ENCODE data around the gene COL19A1.

DNA sequence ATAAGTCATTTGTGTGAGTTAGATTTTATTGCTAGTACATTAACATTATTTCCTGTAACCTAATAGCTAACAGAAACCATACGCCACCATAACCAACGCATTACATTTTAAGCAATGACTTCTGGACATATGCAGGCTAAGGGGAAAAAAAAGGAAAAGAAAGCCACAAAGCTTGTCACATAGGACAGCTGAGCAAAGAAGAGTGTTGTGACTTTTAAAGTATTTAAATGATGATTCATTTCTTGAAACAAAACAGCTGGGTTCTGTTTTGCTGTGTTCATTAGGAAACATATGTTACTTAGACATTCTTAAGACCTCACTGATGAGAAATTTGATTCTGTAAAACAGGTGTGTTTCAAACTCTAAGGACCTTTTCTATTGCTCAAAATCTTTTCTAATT is 265.2 kb downstream of the COL19A1 start:
- no peak for TF ChIP-seq POLR2A (IDR thresholded peaks at IDR 0.05; ENCODE audit: extremely low read depth, insufficient read length)
- TF ChIP-seq MYC (IDR thresholded peaks at IDR 0.05; ENCODE audit: low read depth, low read length) = no peak
- TF ChIP-seq, protein P1, sequence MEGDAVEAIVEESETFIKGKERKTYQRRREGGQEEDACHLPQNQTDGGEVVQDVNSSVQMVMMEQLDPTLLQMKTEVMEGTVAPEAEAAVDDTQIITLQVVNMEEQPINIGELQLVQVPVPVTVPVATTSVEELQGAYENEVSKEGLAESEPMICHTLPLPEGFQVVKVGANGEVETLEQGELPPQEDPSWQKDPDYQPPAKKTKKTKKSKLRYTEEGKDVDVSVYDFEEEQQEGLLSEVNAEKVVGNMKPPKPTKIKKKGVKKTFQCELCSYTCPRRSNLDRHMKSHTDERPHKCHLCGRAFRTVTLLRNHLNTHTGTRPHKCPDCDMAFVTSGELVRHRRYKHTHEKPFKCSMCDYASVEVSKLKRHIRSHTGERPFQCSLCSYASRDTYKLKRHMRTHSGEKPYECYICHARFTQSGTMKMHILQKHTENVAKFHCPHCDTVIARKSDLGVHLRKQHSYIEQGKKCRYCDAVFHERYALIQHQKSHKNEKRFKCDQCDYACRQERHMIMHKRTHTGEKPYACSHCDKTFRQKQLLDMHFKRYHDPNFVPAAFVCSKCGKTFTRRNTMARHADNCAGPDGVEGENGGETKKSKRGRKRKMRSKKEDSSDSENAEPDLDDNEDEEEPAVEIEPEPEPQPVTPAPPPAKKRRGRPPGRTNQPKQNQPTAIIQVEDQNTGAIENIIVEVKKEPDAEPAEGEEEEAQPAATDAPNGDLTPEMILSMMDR (IDR thresholded peaks at IDR 0.05; ENCODE audit: low read depth, low read length) = no peak
- TF ChIP-seq, protein P2, sequence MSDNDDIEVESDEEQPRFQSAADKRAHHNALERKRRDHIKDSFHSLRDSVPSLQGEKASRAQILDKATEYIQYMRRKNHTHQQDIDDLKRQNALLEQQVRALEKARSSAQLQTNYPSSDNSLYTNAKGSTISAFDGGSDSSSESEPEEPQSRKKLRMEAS (IDR thresholded peaks at IDR 0.05; ENCODE audit: low read depth, low read length) = no peak
